NCI-H2196 (cell line): ENCODE measurements around the gene ZNF578.
"Not testable (repeated sequence)": the region's sequence is repeated elsewhere in the genome, so short reads cannot be mapped to it uniquely, and the experiment has no call there.

ENCODE experiments used
- DNase-seq: peaks from one replicate; lab custom pipeline; 2025; ENCODE audit not compliant: unreplicated experiment; lab: John Stamatoyannopoulos, UW

Gene ZNF578

DNA sequence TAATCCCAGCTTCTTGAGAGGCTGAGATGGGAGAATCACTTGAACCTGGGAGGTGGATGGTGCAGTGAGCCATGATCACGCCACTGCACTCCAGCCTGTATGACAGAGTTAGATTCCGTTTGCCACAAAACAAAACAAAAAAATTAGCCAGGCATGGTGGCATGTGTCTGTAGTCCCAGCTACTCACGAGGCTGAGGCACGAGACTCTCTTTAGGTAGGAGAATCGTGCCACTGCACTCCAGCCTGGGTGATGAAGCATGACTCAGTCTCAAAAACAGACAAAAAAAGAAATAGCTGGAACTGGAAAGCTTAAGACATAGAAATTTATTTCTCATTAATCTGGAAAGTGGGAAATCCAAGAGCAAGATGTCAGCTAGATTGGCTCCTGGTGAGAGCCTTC, 53.9 kb downstream of the ZNF578 start:
- no peak for DNase-seq

DNA sequence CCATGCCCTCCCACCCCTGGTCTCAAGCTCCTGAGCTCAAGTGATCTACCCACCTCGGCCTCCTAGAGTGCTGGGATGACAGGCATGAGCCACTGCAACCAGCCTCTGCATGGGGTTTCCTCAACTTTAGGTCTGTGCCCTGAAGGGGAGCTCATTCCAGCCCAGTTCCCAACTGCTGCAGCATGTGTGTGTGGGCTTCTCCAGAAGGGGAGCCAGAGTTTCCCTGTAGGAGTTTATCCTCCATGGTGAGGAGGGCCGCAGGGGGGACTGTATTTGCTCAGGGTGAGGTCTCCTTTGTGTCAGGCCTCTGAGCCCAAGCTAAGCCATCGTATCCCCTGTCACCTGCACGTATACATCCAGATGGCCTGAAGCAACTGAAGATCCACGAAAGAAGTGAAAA, 62.8 kb downstream of the ZNF578 start:
- DNase-seq: no peak

DNA sequence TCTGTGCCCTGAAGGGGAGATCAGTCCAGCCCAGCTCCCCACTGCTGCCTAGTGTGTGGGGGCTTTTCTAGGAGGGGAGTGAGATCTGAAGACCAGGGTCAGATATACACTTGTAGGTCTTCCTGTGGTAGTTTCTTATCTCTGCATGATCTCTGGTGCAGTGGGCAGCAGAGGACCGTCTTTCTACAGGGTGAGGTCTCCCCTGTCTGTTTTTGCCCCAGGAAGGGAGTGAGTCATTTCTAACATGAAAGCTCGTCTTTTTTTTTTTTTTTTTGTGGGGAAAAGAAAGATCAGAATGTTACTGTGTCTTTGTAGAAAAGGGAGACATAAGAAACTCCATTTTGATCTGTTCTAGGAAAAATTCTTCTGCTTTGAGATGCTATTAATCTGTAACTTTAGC, 65.3 kb downstream of the ZNF578 start:
- no peak for DNase-seq

DNA sequence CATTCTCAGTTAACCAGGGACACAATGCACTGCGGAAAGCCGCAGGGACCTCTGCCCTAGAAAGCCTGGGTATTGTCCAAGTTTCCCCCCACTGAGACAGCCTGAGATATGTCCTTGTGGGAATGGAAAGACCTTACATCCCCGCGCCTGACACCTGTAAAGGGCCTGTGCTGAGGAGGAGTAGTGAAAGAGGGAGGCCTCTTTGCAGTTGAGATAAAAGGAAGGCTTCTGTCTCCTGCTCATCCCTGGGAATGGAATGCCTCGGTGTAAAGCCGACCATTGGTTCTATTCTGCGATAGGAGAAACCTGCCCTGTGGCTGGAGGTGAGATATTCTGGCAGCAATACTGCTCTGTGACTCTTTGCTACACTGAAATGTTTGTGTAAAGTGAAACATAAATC, 65.8 kb downstream of the ZNF578 start:
- not testable (repeated sequence) for DNase-seq

DNA sequence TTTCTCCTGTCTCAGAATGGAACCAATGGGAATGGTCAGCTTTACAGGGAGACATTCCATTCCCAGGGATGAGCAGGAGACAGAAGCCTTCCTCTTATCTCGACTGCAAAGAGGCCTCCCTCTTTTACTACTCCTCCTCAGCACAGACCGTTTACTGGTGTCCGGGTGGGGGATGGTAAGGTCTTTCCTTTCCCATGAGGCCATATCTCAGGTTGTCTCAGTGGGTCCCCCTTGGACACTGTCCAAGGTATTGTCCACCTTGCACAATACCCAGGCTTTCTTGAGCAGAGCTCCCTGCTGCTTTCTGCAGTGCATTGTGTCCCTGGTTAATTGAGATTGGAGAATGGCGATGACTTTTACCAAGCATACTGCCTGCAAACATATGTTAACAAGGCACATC, 66.7 kb downstream of the ZNF578 start:
- no peak for DNase-seq

DNA sequence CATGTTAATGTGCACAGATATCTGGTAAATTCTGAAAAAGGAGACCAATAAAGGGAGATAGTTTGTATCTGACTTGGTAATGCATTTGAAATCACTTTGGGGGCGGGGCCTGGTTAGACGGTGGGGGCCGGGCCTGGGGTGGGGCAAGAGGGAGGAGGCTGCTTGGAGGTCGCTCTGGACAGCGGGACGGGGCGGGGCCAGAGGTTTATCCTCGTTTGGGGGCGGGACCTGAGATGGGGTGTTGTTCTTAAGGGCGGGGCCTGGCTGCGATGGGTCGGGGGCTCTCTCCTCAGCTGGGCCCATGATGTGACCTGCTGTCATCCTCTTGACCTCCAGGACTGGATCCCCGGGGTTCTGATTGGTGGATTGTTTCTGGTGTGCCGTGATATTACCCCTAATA, 69.2 kb downstream of the ZNF578 start:
- DNase-seq: no peak

DNA sequence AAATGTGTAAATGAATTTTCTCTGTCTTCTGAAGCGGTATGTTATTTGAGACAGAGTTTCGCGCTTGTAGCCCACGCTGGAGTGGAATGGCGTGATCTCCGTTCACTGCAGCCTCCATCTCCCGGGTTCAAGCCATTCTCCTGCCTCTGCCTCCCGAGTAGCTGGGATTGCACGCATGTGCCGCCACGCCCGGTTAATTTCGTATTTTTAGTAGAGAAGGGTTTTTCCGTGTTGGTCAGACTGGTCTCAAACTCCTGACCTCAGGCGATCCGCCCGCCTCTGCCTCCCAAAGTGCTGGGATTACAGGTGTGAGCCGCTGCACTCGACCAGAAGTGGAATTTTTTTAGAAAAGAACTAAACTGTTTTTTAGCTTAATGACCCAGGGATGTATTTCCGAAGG, 70.7 kb downstream of the ZNF578 start:
- DNase-seq: no peak

DNA sequence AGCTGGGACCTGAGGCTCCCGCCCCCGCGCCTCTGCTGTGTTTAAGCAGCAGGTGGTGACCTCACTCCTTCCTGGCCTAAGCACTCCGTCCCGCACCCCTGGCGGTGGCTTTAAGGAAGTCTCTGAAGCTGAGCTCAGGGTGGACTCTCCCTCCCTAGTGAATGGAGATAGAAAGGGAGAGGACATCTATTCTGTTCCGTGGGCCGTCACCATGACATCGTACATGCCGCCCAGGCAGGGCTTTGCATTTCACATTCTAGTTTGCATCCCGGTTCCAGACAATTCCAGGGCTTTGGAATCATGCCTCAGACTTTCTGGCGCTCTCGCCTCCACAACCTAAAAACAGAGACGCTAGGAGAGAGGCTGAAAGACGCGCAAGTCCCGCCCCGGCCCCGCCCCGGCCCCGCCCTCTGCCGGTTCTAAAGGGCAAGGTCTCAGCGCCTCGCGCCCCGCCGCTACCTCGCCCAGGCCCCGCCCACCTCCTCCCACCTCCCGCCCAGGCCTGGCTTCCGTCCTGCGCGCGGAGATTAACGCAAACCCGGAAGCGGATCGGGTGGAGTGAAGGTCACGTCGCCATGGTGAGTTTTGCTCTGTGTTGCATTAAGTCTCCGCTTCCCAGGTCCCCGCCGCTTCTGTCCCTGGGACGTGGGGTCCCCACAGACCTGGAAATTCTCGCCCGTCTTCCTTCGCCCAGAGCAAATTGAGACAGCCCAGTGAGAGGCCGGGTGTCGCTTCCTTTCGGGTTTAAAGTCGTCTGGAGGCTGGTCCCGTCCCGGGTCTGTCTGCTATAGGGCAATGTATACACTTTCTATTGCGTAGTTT, 74.0 kb downstream of the ZNF578 start, which contains the start of gene ZNF808:
Gene ZNF808, plus strand, starts transcription at position 535 of the 822 bp plus-strand sequence. CDS start 15,617 bp downstream, outside the sequence.
- DNase-seq: peak; percentile 87

DNA sequence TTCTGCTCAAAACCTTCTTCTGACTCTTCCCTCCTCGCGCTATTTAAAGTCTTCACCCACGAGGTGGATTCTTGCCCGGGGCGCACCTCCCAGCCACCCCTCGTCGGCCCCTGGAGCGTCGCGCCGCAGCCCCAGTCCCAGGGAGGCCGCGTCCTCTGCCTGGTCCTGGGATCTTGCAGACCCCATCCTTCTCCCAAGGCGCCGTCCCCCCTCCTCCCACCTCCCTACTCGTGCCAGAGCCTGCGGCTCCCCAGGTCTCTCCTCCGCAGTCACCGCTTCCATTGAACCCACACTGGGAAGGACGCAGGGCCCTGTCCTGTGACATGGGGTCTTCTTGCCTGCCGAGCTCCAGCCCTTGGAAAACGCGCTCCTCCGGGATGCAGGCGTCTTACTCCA, 74.6 kb downstream of the ZNF578 start:
- DNase-seq: no peak

DNA sequence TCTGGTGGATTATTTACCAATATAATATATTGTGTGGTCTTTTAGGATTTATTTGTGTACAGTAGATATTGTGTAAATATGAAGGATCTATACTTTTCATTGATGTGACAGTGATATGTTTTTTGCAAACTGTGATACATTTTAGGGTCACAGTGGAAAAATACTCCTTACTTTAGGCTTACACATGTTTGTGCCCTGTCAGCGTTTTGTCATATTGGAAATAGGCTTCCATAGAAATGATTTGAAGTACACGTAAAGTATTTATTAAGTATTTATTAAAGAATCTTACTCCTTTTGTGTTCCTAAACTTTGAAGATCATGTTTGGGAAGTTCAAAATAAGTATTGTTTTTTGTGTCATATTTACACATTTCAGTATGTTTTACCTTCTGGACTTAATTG, 79.1 kb downstream of the ZNF578 start:
- no peak for DNase-seq

DNA sequence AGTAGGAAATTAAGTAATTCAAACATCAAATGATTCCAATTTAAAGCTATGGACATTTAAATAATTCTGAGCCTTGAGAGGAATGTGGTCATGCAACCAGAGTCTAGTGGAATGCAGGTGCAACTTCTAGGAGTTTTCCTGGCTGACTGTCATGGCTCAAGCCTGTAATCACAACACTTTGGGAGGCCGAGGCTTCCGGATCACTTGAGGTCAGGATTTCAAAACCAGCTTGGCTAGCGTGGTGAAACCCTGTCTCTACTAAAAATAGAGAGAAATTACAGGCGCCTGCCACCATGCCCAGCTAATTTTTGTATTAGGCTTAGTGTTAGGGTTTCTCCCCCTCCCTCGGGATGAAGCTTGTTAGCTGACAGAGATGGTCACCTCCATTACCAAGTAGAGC, 80.5 kb downstream of the ZNF578 start:
- no peak for DNase-seq

DNA sequence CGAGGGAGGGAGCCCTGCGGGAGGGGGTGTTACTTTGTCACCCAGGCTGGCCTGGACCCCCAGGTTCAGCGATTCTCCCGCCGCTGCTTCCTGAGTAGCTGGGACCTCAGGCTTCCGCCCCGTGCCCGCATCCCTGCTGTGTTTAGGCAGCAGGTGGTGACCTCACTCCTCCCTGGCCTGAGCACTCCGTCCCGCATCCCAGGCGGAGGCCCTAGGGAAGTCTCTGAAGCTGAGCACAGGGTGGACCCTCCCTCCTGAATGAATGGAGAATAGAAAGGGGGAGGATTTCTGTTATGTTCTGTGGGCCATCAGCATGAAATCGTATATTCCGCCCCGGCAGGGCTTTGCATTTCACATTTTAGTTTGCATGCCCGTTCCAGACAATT, 82.0 kb downstream of the ZNF578 start:
- not testable (repeated sequence) for DNase-seq

DNA sequence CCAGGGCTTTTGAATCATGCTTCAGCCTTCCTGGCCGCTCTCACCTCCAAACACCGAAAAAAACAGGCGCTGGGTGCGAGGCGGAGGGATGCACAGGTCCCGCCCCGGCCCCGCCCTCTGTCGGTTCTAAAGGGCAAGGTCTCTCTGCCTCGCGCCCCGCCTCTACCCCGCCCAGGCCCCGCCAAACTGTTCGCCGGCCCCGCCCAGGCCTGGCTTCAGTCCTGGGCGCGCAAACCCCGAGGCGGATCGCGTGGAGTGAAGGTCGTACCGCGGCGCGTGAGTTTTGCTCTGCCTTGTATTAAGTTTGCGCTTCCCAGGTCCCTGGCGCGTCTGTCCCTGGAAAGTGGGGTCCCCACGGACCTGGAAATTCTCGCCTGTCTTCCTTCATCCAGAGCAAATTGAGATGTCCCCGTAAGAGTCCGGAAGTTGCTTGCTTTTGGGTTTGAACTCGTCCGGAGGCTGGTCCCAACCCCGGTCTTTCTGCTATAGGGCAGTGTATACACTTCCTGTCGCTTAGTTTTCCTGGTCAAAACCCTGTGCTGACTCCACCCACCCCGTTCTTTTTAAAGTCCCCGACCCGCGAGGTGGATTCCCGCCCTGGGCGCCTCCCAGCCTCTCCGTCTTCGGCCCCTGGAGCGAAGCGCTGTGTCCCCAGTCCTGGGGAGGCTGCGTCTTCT, 82.6 kb downstream of the ZNF578 start:
- DNase-seq: no peak

DNA sequence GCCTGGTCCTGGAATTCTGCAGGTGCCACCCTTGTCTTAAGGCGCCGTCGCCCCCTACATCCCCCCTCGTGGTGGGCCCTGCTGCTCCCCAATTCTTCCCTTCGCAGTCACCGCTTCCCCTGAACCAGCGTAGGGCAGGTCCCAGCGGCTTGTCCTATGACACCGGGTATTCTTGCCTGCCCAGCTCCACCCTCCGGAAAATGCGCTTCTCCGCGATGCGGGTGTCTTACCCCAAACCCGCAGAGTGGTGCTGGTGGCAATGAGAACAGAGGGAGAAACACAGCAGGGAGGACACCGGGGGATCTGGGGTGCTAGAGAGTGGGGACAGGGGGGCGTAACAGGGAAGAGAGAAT, 83.1 kb downstream of the ZNF578 start:
- DNase-seq: no peak

DNA sequence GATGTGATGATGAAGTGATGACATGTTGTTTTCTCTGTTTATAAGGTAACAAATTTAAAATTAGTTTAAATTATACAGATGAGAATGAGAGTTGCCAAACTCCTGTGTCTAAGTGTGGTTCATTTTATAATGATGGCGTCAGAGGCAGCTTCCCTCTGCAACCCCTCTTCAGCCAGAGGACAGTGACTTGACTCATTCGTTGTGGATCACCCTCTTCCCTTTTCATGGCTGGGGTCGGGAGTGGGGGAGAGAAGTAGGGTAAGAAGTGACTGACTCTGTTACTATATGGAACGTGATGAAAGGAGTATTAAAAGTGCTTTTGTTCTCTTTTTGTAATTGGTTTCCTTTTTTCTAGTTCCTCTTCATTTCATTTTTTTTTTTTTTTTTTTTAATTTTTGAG, 85.5 kb downstream of the ZNF578 start:
- DNase-seq: not testable (repeated sequence)

DNA sequence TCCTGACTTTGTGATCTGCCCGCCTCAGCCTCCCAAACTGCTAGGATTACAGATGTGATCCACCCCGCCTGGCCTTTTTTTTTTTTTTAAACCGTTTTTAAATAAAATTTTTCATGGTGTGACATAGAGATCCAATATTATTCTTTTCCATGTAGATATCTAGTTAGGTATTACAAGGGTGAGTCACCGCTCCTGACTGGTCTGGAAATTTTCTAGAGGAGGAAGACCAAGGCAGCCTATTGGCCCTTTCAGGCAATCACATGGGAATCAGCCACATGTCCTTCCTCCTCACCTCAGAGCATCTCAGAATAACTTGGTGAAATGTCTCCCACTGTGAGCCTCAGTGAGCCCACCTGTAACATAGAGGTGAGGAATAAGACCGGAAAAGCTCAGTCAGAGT, 87.8 kb downstream of the ZNF578 start:
- not testable (repeated sequence) for DNase-seq

DNA sequence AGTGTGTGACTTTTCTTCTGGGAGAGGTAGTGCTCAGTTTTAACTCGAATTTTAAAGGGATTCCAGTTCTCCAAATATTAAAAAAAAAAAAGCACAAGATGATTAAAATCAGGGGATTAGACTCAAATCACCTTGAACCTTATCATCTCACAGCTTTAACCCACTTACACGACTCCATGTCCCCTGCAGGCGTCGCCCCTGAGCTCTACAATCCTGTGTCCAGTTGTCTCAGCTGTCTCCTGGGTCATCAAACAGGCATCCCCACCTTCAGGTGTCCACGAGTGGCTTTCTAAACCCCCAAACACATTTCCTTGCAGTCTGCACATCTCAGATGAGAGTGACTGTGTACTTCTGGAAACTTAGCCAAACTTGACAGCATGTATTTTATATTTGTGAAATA, 88.3 kb downstream of the ZNF578 start:
- DNase-seq: no peak

DNA sequence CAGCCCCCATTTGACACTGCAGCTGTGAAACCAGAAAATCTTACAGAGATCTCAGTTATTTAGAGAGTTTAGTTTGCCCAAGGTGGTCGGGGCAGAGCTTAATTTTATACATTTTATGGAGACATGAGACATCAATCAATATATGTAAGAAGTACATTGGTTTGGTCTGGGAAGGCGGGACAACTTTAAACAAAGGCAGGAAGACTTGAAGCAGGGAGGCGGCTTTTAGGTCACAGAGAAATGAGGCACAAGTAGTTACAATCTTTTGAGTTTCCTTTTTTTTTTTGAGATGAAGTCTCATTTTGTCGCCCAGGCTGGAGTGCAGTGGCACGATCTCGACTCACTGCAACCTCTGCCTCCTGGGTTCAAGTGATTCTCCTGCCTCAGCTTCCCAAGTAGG, 89.2 kb downstream of the ZNF578 start:
- DNase-seq: not testable (repeated sequence)

DNA sequence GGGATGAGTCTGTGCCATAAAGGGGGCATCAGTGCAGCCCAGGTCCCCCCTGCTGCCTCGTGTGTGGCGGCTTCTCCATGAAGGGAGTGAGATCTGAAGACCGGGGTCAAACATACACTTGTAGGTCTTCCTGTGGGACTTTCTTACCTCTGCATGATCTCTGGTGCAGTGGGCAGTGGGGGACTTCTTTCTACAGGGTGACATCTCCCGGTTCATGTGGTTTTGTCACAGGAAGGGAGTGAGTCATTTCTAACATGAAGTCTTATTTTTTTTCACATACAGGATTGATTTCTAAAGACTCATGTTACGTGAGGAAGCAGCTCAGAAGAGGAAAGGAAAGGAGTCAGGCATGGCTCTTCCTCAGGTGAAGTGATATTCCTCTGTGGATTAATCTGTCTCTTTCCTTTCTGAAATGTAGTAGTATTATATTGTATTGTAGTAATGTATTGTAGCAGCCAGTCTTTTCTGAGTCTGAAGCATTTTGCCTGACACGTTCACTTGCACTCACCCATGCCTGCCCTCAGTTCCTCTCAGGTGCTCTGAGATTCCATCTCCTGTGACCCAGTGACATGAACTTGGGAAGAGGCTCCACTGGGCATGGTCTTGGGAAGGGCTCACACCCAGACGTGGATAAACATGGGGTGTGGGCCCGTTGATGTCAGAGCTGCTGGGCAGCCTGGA, 89.8 kb downstream of the ZNF578 start:
- DNase-seq: no peak

DNA sequence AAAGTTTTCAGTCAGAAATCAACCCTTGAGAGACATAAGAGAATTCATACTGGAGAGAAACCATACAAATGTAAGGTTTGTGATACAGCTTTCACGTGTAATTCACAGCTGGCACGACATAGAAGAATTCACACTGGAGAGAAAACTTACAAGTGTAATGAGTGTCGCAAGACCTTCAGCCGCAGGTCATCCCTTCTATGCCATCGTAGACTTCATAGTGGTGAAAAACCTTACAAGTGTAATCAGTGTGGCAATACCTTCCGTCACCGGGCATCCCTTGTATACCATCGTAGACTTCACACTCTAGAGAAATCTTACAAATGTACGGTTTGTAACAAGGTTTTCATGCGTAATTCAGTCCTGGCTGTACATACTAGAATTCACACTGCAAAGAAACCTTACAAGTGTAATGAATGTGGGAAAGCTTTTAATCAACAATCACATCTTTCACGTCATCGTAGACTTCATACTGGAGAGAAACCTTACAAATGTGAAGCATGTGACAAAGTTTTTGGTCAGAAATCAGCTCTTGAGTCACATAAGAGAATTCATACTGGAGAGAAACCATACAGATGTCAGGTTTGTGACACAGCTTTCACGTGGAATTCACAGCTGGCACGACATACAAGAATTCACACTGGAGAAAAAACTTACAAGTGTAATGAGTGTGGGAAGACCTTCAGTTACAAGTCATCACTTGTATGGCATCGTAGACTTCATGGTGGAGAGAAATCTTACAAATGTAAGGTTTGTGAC, 101.0 kb downstream of the ZNF578 start:
- no peak for DNase-seq

DNA sequence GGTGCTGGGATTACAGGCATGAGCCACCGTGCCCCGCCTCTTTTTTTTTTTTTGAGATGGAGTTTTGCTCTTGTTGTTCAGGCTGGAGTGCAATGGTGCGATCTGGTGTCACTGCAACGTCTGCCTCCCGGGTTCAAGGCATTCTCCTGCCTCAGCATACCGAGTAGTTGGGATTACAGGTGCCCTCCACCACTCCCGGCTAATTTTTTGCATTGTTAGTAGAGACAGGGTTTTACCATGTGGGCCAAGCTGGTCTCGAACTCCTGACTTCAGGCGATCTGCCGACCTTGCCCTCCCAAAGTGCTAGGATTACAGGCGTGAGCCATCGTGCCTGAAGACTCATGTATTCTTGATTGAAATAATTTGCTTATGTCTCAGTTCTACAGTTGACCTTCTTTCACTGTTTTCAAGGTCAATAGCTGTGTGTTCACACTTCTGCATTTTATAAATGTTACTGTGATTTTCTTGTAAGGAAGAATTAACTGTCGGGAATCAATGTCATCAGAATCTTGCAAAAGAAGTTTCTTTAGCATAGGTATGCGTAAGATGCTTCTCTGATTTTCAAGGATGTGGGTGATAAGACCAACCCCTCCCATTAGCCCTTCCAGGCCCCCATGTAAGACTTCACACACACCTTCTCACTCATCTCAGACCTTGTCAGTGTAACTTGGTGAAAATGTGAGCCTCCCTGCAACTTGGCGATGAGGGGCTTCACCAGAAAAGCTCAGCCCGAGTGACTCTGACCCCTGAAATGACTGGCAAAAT, 104.1 kb downstream of the ZNF578 start:
- DNase-seq: no peak
